ENCODE measurements around the gene CBX3.

Gene CBX3

GRCh38 chr7:26156451-26157420 is 44.8 kb upstream of the CBX3 start:
- Histone ChIP-seq H3K9ac (ENCODE audit: low read length) (peak overlapping the region; percentile 23), H3K79me2 (ENCODE audit: insufficient read depth, low read length) (no peaks in the 10 kb centered on the region), H4K20me1 (ENCODE audit: low read depth, low read length) (no peaks in the 10 kb centered on the region), H3K4me3 (ENCODE audit: insufficient read depth, low read length, poor library complexity, severe bottlenecking) (no peak overlapping the region), H3K27ac (ENCODE audit: low read depth, low read length) (no peak overlapping the region), H3K9me3 (ENCODE audit: insufficient read depth, low read length) (no peaks in the 10 kb centered on the region), H3K4me2 (ENCODE audit: low read depth, low read length, poor library complexity, severe bottlenecking) (peak overlapping the region; percentile 50), H3K27me3 (ENCODE audit: low read length) (no peaks in the 10 kb centered on the region), H3K36me3 (ENCODE audit: low read length) (no peaks in the 10 kb centered on the region), H2AFZ (ENCODE audit: low read depth, low read length, severe bottlenecking) (peak overlapping the region; percentile 11), H3F3A (ENCODE audit: insufficient read depth) (peaks cover 4% of the 10 kb centered on the region; the same call in 1 of the 2 replicates), H3K9me2 (replicated peaks; ENCODE audit: insufficient read depth, low read length) (no peaks in the 10 kb centered on the region)
- no peak for TF ChIP-seq EZH2phosphoT487 (conservative IDR thresholded peaks at IDR 0.05; ENCODE audit: low read length)
- TF ChIP-seq CTCF (IDR thresholded peaks at IDR 0.05; ENCODE audit: insufficient read depth, low read length, poor library complexity, severe bottlenecking) = no peak

GRCh38 chr7:26157520-26158105 is 43.9 kb upstream of the CBX3 start:
- Histone ChIP-seq H3K27me3 (ENCODE audit: low read length) (no peaks in the 10 kb centered on the region), H3K27ac (ENCODE audit: low read depth, low read length) (no peak overlapping the region), H3K9ac (ENCODE audit: low read length) (no peak overlapping the region), H4K20me1 (ENCODE audit: low read depth, low read length) (no peaks in the 10 kb centered on the region), H3K4me3 (ENCODE audit: insufficient read depth, low read length, poor library complexity, severe bottlenecking) (no peak overlapping the region), H3K4me2 (ENCODE audit: low read depth, low read length, poor library complexity, severe bottlenecking) (peak overlapping the region; percentile 50), H3K9me3 (ENCODE audit: insufficient read depth, low read length) (no peaks in the 10 kb centered on the region), H2AFZ (ENCODE audit: low read depth, low read length, severe bottlenecking) (no peak overlapping the region), H3K9me2 (replicated peaks; ENCODE audit: insufficient read depth, low read length) (no peaks in the 10 kb centered on the region), H3F3A (ENCODE audit: insufficient read depth) (peaks cover 4% of the 10 kb centered on the region; the same call in 1 of the 2 replicates), H3K36me3 (ENCODE audit: low read length) (no peaks in the 10 kb centered on the region), H3K79me2 (ENCODE audit: insufficient read depth, low read length) (no peaks in the 10 kb centered on the region)
- TF ChIP-seq EZH2phosphoT487 (conservative IDR thresholded peaks at IDR 0.05; ENCODE audit: low read length) (no peak), CTCF (IDR thresholded peaks at IDR 0.05; ENCODE audit: insufficient read depth, low read length, poor library complexity, severe bottlenecking) (no peak)

- no peak overlapping the region for H2AFZ ChIP-seq (ENCODE audit: low read depth, low read length, severe bottlenecking)
- H3K27ac ChIP-seq (ENCODE audit: low read depth, low read length) = no peak overlapping the region
- no peaks in the 10 kb centered on the region for H3K79me2 ChIP-seq (ENCODE audit: insufficient read depth, low read length)
- TF ChIP-seq CTCF (IDR thresholded peaks at IDR 0.05; ENCODE audit: insufficient read depth, low read length, poor library complexity, severe bottlenecking) (no peak), EZH2phosphoT487 (conservative IDR thresholded peaks at IDR 0.05; ENCODE audit: low read length) (no peak)
- H3K36me3 ChIP-seq (ENCODE audit: low read length) = no peaks in the 10 kb centered on the region
- H3K9me3 ChIP-seq (ENCODE audit: insufficient read depth, low read length) = no peaks in the 10 kb centered on the region
- H3F3A ChIP-seq (ENCODE audit: insufficient read depth) = peaks cover 4% of the 10 kb centered on the region; the same call in 1 of the 2 replicates
- H3K9ac ChIP-seq (ENCODE audit: low read length) = no peak overlapping the region
- H4K20me1 ChIP-seq (ENCODE audit: low read depth, low read length) = no peaks in the 10 kb centered on the region
- H3K4me3 ChIP-seq (ENCODE audit: insufficient read depth, low read length, poor library complexity, severe bottlenecking) = no peak overlapping the region
- H3K27me3 ChIP-seq (ENCODE audit: low read length) = no peaks in the 10 kb centered on the region
- no peak overlapping the region for H3K4me2 ChIP-seq (ENCODE audit: low read depth, low read length, poor library complexity, severe bottlenecking)
- H3K9me2 ChIP-seq (replicated peaks; ENCODE audit: insufficient read depth, low read length) = no peaks in the 10 kb centered on the region
Measured at GRCh38 chr7:26159243-26159642, 42.3 kb upstream of the CBX3 start.

Measured in SU-DHL-6 (cell line).